K562 (cell line): ENCODE measurements around the gene PTOV1. TPM values are rescaled to one million over a fixed set of nuclear protein-coding genes. Genes with fewer than 3 reads are reported as not detected.

Source experiments
- ATAC-seq: fragments of 200-7000 bp; cut with Tn5 transposase; 3 replicates; pipeline ENCODE4 v1.9.1; 2020; ENCODE audit warnings: moderate library complexity
- BruUV-seq: library from RNA; stranded (reverse); fragments of 400-500 nt; replicated peaks from 2 replicates; lab custom pipeline; 2021; lab: Mats Ljungman, UMichigan
- CTCF ChIA-PET: fragments of 300-600 bp; formaldehyde crosslinking; extraction: SDS; loops from one replicate; lab custom pipeline; 2021; ENCODE audit warnings: low intra/inter-chr PET ratio; lab: Yijun Ruan, JAX
- POLR2A ChIA-PET: fragments of 300-600, 350-650 bp; sonication (Branson Sonifier 250); formaldehyde crosslinking; extraction: SDS; loops from one replicate; lab custom pipeline; 2021; ENCODE audit warnings: antibody characterized with exemption, inconsistent platforms; lab: Yijun Ruan, JAX
- DNase-seq, 4 experiments: peaks; one replicate each; pipeline versions ENCODE4 v3.0.0 to v3.0.0-alpha.2; 2011 to 2018; ENCODE audit warnings: low spot score in 3 of 4, mixed read lengths in 3 of 4; ENCODE audit errors: extremely low read depth in 1 of 4
- FAIRE-seq: peaks from 2 replicates; lab custom pipeline; 2011; peaks lifted over from hg19 to GRCh38; lab: Jason Lieb, UNC
- H2AFZ ChIP-seq: 2 replicates; pipeline ENCODE4 v1.6.0; 2011; ENCODE audit warnings: low read depth, low read length, control low read depth, inconsistent platforms
- H3K27ac ChIP-seq: fragments of 200-600 bp; 3 replicates; pipeline ENCODE4 v1.8.0; 2011; ENCODE audit warnings: low read depth, mild to moderate bottlenecking, control low read depth, inconsistent platforms, low read length, moderate library complexity, mixed read lengths; ENCODE audit errors: extremely low read depth
- H3K27me3 ChIP-seq, 2 experiments: fragments of 300-600 bp in 1 of 2; 2 replicates in 1 of 2; 3 replicates in 1 of 2; pipeline versions ENCODE4 v1.6.0 to v1.8.0; 2011; ENCODE audit warnings: inconsistent platforms in 2 of 2, low read length in 2 of 2, mild to moderate bottlenecking in 1 of 2, mixed read lengths in 1 of 2, moderate library complexity in 1 of 2; ENCODE audit not compliant: control insufficient read depth in 2 of 2, insufficient read depth in 2 of 2
- H3K36me3 ChIP-seq: fragments of 300-600 bp; 3 replicates; pipeline ENCODE4 v1.8.0; 2011; ENCODE audit warnings: mild to moderate bottlenecking, low read length, inconsistent platforms; ENCODE audit not compliant: control insufficient read depth, insufficient read depth
- H3K4me1 ChIP-seq, 2 experiments: fragments of 200-600 bp in 1 of 2; replicated peaks in 1 of 2; 2 replicates in 1 of 2; 3 replicates in 1 of 2; pipeline versions ENCODE4 v1.5.1 to v1.8.0; 2011; ENCODE audit warnings: inconsistent platforms in 2 of 2, low read length in 2 of 2, mild to moderate bottlenecking in 1 of 2, mixed read lengths in 1 of 2, moderate library complexity in 1 of 2; ENCODE audit not compliant: control insufficient read depth in 2 of 2, insufficient read depth in 2 of 2
- H3K4me2 ChIP-seq: 2 replicates; pipeline ENCODE4 v1.6.1; 2011; ENCODE audit warnings: low read length, control low read depth, inconsistent platforms, mixed read lengths; ENCODE audit not compliant: insufficient read depth
- H3K4me3 ChIP-seq: fragments of 200-600 bp; sonication (generic), shearing (Covaris generic); 2 replicates; pipeline ENCODE4 v1.5.1; 2016; ENCODE audit warnings: control low read depth, inconsistent platforms
- H3K79me2 ChIP-seq: fragments of 200-600 bp; 3 replicates; pipeline ENCODE4 v1.8.0; 2011; ENCODE audit warnings: low read length, inconsistent platforms; ENCODE audit not compliant: control insufficient read depth, insufficient read depth
- H3K9ac ChIP-seq, 2 experiments: 2 replicates each; pipeline versions ENCODE4 v1.6.0 to v1.6.1; 2011; ENCODE audit warnings: low read depth in 2 of 2, low read length in 2 of 2, control low read depth in 1 of 2, inconsistent platforms in 1 of 2, mild to moderate bottlenecking in 1 of 2, mixed read lengths in 1 of 2; ENCODE audit not compliant: insufficient read depth in 1 of 2
- H3K9me1 ChIP-seq: one replicate; pipeline ENCODE4 v1.6.0; 2011; ENCODE audit warnings: inconsistent platforms, mild to moderate bottlenecking, low read length, moderate library complexity; ENCODE audit not compliant: control insufficient read depth, insufficient read depth
- H3K9me3 ChIP-seq: replicated peaks from 2 replicates; pipeline ENCODE4 v1.5.1; 2011; ENCODE audit warnings: low read depth, low read length, inconsistent platforms; ENCODE audit not compliant: control insufficient read depth, insufficient read depth
- H4K20me1 ChIP-seq: replicated peaks from 2 replicates; pipeline ENCODE4 v1.6.1; 2011; ENCODE audit warnings: low read length, inconsistent platforms, mixed read lengths; ENCODE audit not compliant: control insufficient read depth, insufficient read depth
- BHLHE40 ChIP-seq: IDR thresholded peaks from 2 replicates; pipeline ENCODE4 v1.6.1; 2011; ENCODE audit warnings: low read length, improper control_type of control experiment
- CTBP1 ChIP-seq: fragments of 450-650 bp; IDR thresholded peaks from 2 replicates; pipeline ENCODE4 v1.6.1; 2016; ENCODE audit warnings: borderline replicate concordance
- GTF2F1 ChIP-seq: IDR thresholded peaks from 2 replicates; pipeline ENCODE4 v1.6.1; 2011; ENCODE audit warnings: low read depth, low read length, improper control_type of control experiment
- TEAD1 ChIP-seq, 2 experiments: fragments of 450-650 bp in 1 of 2; sonication (generic) in 1 of 2; formaldehyde crosslinking; IDR thresholded peaks; 2 replicates each; pipeline versions ENCODE4 v1.4.0 to v1.8.0; 2020 to 2022; ENCODE audit warnings: mild to moderate bottlenecking in 2 of 2, missing genetic modification reagents in 1 of 2
- TRIM28 ChIP-seq: fragments of 450-650 bp; IDR thresholded peaks from 2 replicates; pipeline ENCODE4 v1.6.1; 2017
- ZBTB7A ChIP-seq: IDR thresholded peaks from 2 replicates; pipeline ENCODE4 v1.6.1; 2011; ENCODE audit warnings: low read depth, mild to moderate bottlenecking, low read length, moderate library complexity, borderline replicate concordance; ENCODE audit not compliant: control insufficient read depth
- ZNF140 ChIP-seq: fragments of 250-450 bp; sonication (Bioruptor Pico); IDR thresholded peaks from 2 replicates; pipeline ENCODE4 v1.8.0; 2021; ENCODE audit warnings: moderate library complexity, mild to moderate bottlenecking, inconsistent platforms
- ZNF263 ChIP-seq: sonication (generic); formaldehyde crosslinking; IDR thresholded peaks from 2 replicates; pipeline ENCODE4 v1.8.0; 2022; ENCODE audit warnings: mild to moderate bottlenecking, missing genetic modification reagents, borderline replicate concordance
- ZNF644 ChIP-seq: fragments of 200-800 bp; sonication (Bioruptor generic); IDR thresholded peaks from 2 replicates; pipeline ENCODE4 v1.6.1; 2016; ENCODE audit warnings: low read depth, missing genetic modification characterization, missing compliant biosample characterization
- WGBS: fragments of 100-300 bp; shearing (Covaris generic); methylation state at CpG from one replicate; pipeline ENCODE4 v1.1.6; 2016; ENCODE audit warnings: low coverage, mixed read lengths; ENCODE audit not compliant: insufficient coverage; ENCODE audit errors: missing lambda C conversion rate; 5-methylcytosine and 5-hydroxymethylcytosine counted together
- in situ Hi-C: fragments of 300-500 bp; cut with MboI; formaldehyde crosslinking; loops from 4 replicates; pipeline ENCODE4 v1.15.0; 2018; ENCODE audit warnings: inconsistent platforms, mixed read lengths
- intact Hi-C: fragments of 100-400 bp; cut with micrococcal nuclease; formaldehyde crosslinking; loops from 2 replicates; pipeline ENCODE4 v1.14.2; 2022
- polyA plus RNA-seq, 8 experiments: library from polyadenylated mRNA; depleted of rRNA in 4 of 8; stranded (reverse) in 5 of 8; unstranded in 3 of 8; fragments of >200 nt; fragmentation: Nextera tagmentation in 2 of 8; fragmentation: Illumina TruSeq in 1 of 8; extraction: Ambion mirVana in 2 of 8; extraction: Trizol in 1 of 8; gene quantifications; 2 replicates each; pipeline versions ENCODE4 v1.2.1 to v1.2.3, GENCODE V29; 2011 to 2014; ENCODE audit warnings: inconsistent platforms in 1 of 8, missing spikeins in 1 of 8
- total RNA-seq, 7 experiments: library from RNA; depleted of rRNA in 6 of 7; stranded (reverse); fragments of >200 nt in 6 of 7; fragmentation: Illumina TruSeq in 2 of 7; extraction: Trizol in 2 of 7; gene quantifications; 2 replicates each; pipeline versions ENCODE4 v1.2.1 to v1.2.3, GENCODE V29; 2011 to 2021; ENCODE audit warnings: low replicate concordance in 1 of 7
- TF ChIP-seq, protein P1 (sequence below): sonication (generic); formaldehyde crosslinking; IDR thresholded peaks from 2 replicates; pipeline ENCODE4 v1.8.1; 2023; ENCODE audit warnings: mild to moderate bottlenecking, missing genetic modification reagents, moderate library complexity
- TF ChIP-seq, protein P2 (sequence below): fragments of 450-650 bp; IDR thresholded peaks from 2 replicates; pipeline ENCODE4 v1.6.1; 2016

PTOV1 gene
- total and polyA plus RNA-seq, 9 of the 15 experiments (the other 6 are each of a cell fraction or from before 2014, with no cell fraction given), result 4.9 to 169 (median 43.5) TPM

DNA sequence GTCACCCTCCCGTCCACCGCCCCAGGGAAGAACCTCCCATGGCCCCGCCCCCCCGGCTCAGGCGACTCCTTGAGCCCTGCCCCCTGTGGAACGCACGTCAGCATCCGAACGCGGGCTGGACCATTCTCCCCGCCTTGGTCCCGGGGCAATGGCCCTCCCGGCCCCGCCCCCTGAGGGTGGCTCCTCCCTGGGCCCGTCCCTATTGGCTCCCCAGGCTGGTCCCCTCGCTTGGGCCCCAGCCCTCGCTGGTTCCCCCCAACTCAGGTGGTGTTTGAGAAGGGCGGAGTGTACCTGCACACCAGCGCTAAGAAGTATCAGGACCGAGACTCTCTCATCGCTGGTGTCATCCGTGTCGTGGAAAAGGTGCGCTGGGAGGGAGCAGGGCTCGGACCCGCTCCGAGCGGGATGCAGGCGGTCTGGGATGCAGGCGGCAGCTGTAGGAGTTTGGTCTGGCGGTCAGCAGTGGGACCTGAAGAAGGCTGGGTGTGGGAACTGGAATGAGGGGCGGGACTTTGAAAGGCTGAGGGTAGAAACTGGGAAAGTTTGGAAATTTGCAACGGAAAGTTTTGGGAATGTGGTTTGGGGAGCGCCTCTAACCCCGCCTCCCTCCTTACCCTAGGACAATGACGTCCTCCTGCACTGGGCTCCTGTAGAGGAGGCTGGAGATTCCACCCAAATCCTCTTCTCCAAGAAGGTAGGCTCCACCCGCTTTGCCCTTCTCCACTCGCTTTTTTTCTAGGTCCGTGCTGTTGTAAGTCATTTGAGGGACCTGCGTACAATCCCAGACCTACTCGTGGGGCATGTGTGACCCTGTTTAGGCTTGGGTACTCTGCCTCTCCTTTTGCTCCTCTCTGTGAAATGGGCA lies 27.2 kb downstream of the PTOV1 start:
- CTCF ChIA-PET, result no interaction called here
- BruUV-seq, result TSS peak; percentile 60
- WGBS, result 17% methylated on average over 23 of the region's 41 CpGs
- TF ChIP-seq, protein P1, sequence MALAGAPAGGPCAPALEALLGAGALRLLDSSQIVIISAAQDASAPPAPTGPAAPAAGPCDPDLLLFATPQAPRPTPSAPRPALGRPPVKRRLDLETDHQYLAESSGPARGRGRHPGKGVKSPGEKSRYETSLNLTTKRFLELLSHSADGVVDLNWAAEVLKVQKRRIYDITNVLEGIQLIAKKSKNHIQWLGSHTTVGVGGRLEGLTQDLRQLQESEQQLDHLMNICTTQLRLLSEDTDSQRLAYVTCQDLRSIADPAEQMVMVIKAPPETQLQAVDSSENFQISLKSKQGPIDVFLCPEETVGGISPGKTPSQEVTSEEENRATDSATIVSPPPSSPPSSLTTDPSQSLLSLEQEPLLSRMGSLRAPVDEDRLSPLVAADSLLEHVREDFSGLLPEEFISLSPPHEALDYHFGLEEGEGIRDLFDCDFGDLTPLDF (CRISPR knock-in tag), result 0 out of 2 replicates have a peak, but pooled peaks have one; percentile 42
- TF ChIP-seq ZNF263 (CRISPR knock-in tag), result peak; percentile 22; the same call in 1 of the 2 replicates
- peak; percentile 11; the same call in 1 of the 2 replicates for TF ChIP-seq ZBTB7A
- no peak for TF ChIP-seq TRIM28
- TF ChIP-seq CTBP1, result peak; percentile 67; the same call in 1 of the 2 replicates
- 0 out of 4 replicates have a peak, but pooled peaks of 1 of the 2 experiments have one; percentile 3 for TF ChIP-seq TEAD1 (CRISPR knock-in tag; IDR thresholded peaks at IDR 0.05)
- TF ChIP-seq ZNF140 (CRISPR knock-in tag), result no peak
- TF ChIP-seq, protein P2, sequence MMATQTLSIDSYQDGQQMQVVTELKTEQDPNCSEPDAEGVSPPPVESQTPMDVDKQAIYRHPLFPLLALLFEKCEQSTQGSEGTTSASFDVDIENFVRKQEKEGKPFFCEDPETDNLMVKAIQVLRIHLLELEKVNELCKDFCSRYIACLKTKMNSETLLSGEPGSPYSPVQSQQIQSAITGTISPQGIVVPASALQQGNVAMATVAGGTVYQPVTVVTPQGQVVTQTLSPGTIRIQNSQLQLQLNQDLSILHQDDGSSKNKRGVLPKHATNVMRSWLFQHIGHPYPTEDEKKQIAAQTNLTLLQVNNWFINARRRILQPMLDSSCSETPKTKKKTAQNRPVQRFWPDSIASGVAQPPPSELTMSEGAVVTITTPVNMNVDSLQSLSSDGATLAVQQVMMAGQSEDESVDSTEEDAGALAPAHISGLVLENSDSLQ, result peak; percentile 50; the same call in 1 of the 2 replicates
- TF ChIP-seq ZNF644 (tag), result no peak
- no peak for TF ChIP-seq GTF2F1
- TF ChIP-seq BHLHE40, result peak; percentile 26

More for the DNA sequence above, 27.2 kb downstream of the PTOV1 start:
- Histone ChIP-seq H3K4me3 (peak overlapping the region; percentile 84), H3K9me3 (no peaks in the 10 kb centered on the region), H3K9me1 (no peaks in the 10 kb centered on the region), H3K9ac (peak overlapping the region; percentile 98 to 99), H4K20me1 (no peaks in the 10 kb centered on the region), H3K4me2 (peak overlapping the region; percentile 99), H3K36me3 (peaks cover 57% of the 10 kb centered on the region; the same call in 2 of the 3 replicates), H3K4me1 (peaks cover 9 to 74% of the 10 kb centered on the region in 2 experiments; a peak in 4 of 5 replicates), H2AFZ (peak overlapping the region; percentile 97), H3K27ac (peak overlapping the region; percentile 99), H3K79me2 (peaks cover 35% of the 10 kb centered on the region), H3K27me3 (no peaks in the 10 kb centered on the region)
- POLR2A ChIA-PET, result interaction anchor here (0.7 to 1.0 kb wide), 2 partner anchors 9 to 322 kb away, joined by 3 read pairs; no protein-coding TSS in a partner anchor
- FAIRE-seq (no peak), ATAC-seq (peak; percentile 86), DNase-seq (peak; percentile 93 to 99 (median 96))
- in situ Hi-C loops (loop anchor here (10.0 kb wide), 1 partner anchor 383 kb away; the partner anchor contains the start of gene RPS11), intact Hi-C loops (loop anchor here (1.0 to 10.0 kb wide), 2 partner anchors 9 to 163 kb away; no protein-coding TSS in a partner anchor)
